K562 (cell line): ENCODE data around the gene UGT2B17. TPM values are rescaled to one million over a fixed set of nuclear protein-coding genes. Genes with fewer than 3 reads are reported as not detected.

Experiments used
- ATAC-seq: fragments of 200-7000 bp; cut with Tn5 transposase; 3 replicates; pipeline ENCODE4 v1.9.1; 2020; ENCODE audit warnings: moderate library complexity
- BruUV-seq: library from RNA; stranded (reverse); fragments of 400-500 nt; replicated peaks from 2 replicates; lab custom pipeline; 2021; lab: Mats Ljungman, UMichigan
- CTCF ChIA-PET: fragments of 300-600 bp; formaldehyde crosslinking; extraction: SDS; loops from one replicate; lab custom pipeline; 2021; ENCODE audit warnings: low intra/inter-chr PET ratio; lab: Yijun Ruan, JAX
- POLR2A ChIA-PET: fragments of 300-600, 350-650 bp; sonication (Branson Sonifier 250); formaldehyde crosslinking; extraction: SDS; loops from one replicate; lab custom pipeline; 2021; ENCODE audit warnings: antibody characterized with exemption, inconsistent platforms; lab: Yijun Ruan, JAX
- DNase-seq, 4 experiments: peaks; one replicate each; pipeline versions ENCODE4 v3.0.0 to v3.0.0-alpha.2; 2011 to 2018; ENCODE audit warnings: low spot score in 3 of 4, mixed read lengths in 3 of 4; ENCODE audit errors: extremely low read depth in 1 of 4
- FAIRE-seq: peaks from 2 replicates; lab custom pipeline; 2011; peaks lifted over from hg19 to GRCh38; lab: Jason Lieb, UNC
- H2AFZ ChIP-seq: 2 replicates; pipeline ENCODE4 v1.6.0; 2011; ENCODE audit warnings: low read depth, low read length, control low read depth, inconsistent platforms
- H3K27ac ChIP-seq: fragments of 200-600 bp; 3 replicates; pipeline ENCODE4 v1.8.0; 2011; ENCODE audit warnings: low read depth, mild to moderate bottlenecking, control low read depth, inconsistent platforms, low read length, moderate library complexity, mixed read lengths; ENCODE audit errors: extremely low read depth
- H3K27me3 ChIP-seq, 2 experiments: fragments of 300-600 bp in 1 of 2; 2 replicates in 1 of 2; 3 replicates in 1 of 2; pipeline versions ENCODE4 v1.6.0 to v1.8.0; 2011; ENCODE audit warnings: inconsistent platforms in 2 of 2, low read length in 2 of 2, mild to moderate bottlenecking in 1 of 2, mixed read lengths in 1 of 2, moderate library complexity in 1 of 2; ENCODE audit not compliant: control insufficient read depth in 2 of 2, insufficient read depth in 2 of 2
- H3K36me3 ChIP-seq: fragments of 300-600 bp; 3 replicates; pipeline ENCODE4 v1.8.0; 2011; ENCODE audit warnings: mild to moderate bottlenecking, low read length, inconsistent platforms; ENCODE audit not compliant: control insufficient read depth, insufficient read depth
- H3K4me1 ChIP-seq, 2 experiments: fragments of 200-600 bp in 1 of 2; replicated peaks in 1 of 2; 2 replicates in 1 of 2; 3 replicates in 1 of 2; pipeline versions ENCODE4 v1.5.1 to v1.8.0; 2011; ENCODE audit warnings: inconsistent platforms in 2 of 2, low read length in 2 of 2, mild to moderate bottlenecking in 1 of 2, mixed read lengths in 1 of 2, moderate library complexity in 1 of 2; ENCODE audit not compliant: control insufficient read depth in 2 of 2, insufficient read depth in 2 of 2
- H3K4me2 ChIP-seq: 2 replicates; pipeline ENCODE4 v1.6.1; 2011; ENCODE audit warnings: low read length, control low read depth, inconsistent platforms, mixed read lengths; ENCODE audit not compliant: insufficient read depth
- H3K4me3 ChIP-seq: fragments of 200-600 bp; sonication (generic), shearing (Covaris generic); 2 replicates; pipeline ENCODE4 v1.5.1; 2016; ENCODE audit warnings: control low read depth, inconsistent platforms
- H3K79me2 ChIP-seq: fragments of 200-600 bp; 3 replicates; pipeline ENCODE4 v1.8.0; 2011; ENCODE audit warnings: low read length, inconsistent platforms; ENCODE audit not compliant: control insufficient read depth, insufficient read depth
- H3K9ac ChIP-seq, 2 experiments: 2 replicates each; pipeline versions ENCODE4 v1.6.0 to v1.6.1; 2011; ENCODE audit warnings: low read depth in 2 of 2, low read length in 2 of 2, control low read depth in 1 of 2, inconsistent platforms in 1 of 2, mild to moderate bottlenecking in 1 of 2, mixed read lengths in 1 of 2; ENCODE audit not compliant: insufficient read depth in 1 of 2
- H3K9me1 ChIP-seq: one replicate; pipeline ENCODE4 v1.6.0; 2011; ENCODE audit warnings: inconsistent platforms, mild to moderate bottlenecking, low read length, moderate library complexity; ENCODE audit not compliant: control insufficient read depth, insufficient read depth
- H3K9me3 ChIP-seq: replicated peaks from 2 replicates; pipeline ENCODE4 v1.5.1; 2011; ENCODE audit warnings: low read depth, low read length, inconsistent platforms; ENCODE audit not compliant: control insufficient read depth, insufficient read depth
- H4K20me1 ChIP-seq: replicated peaks from 2 replicates; pipeline ENCODE4 v1.6.1; 2011; ENCODE audit warnings: low read length, inconsistent platforms, mixed read lengths; ENCODE audit not compliant: control insufficient read depth, insufficient read depth
- ARID2 ChIP-seq: fragments of 450-650 bp; IDR thresholded peaks from 2 replicates; pipeline ENCODE4 v1.6.1; 2017; ENCODE audit warnings: antibody characterized with exemption, mild to moderate bottlenecking
- CHAMP1 ChIP-seq: fragments of 450-650 bp; IDR thresholded peaks from 2 replicates; pipeline ENCODE4 v1.6.1; 2016; ENCODE audit warnings: mild to moderate bottlenecking
- DDX20 ChIP-seq: fragments of 450-650 bp; IDR thresholded peaks from 2 replicates; pipeline ENCODE4 v1.6.1; 2016; ENCODE audit warnings: missing genetic modification characterization, low read depth, mild to moderate bottlenecking, missing compliant biosample characterization, moderate library complexity
- FOSL1 ChIP-seq: fragments of 200-800 bp; sonication (Bioruptor generic); conservative IDR thresholded peaks from 2 replicates; pipeline ENCODE4 v1.6.1; 2016; ENCODE audit warnings: missing genetic modification characterization, missing compliant biosample characterization
- NFE2L1 ChIP-seq: fragments of 450-650 bp; IDR thresholded peaks from 2 replicates; pipeline ENCODE4 v1.6.1; 2016; ENCODE audit warnings: missing genetic modification characterization, low read depth, mild to moderate bottlenecking, missing compliant biosample characterization, moderate library complexity, borderline replicate concordance
- PYGO2 ChIP-seq: fragments of 450-650 bp; IDR thresholded peaks from 2 replicates; pipeline ENCODE4 v1.6.1; 2016; ENCODE audit warnings: mild to moderate bottlenecking, missing genetic modification characterization, moderate library complexity, missing compliant biosample characterization
- ZFP1 ChIP-seq: fragments of 450-650 bp; formaldehyde crosslinking; IDR thresholded peaks from 2 replicates; pipeline ENCODE4 v1.4.0; 2020; ENCODE audit warnings: mild to moderate bottlenecking, mixed read lengths
- WGBS: fragments of 100-300 bp; shearing (Covaris generic); methylation state at CpG from one replicate; pipeline ENCODE4 v1.1.6; 2016; ENCODE audit warnings: low coverage, mixed read lengths; ENCODE audit not compliant: insufficient coverage; ENCODE audit errors: missing lambda C conversion rate; 5-methylcytosine and 5-hydroxymethylcytosine counted together
- in situ Hi-C: fragments of 300-500 bp; cut with MboI; formaldehyde crosslinking; loops from 4 replicates; pipeline ENCODE4 v1.15.0; 2018; ENCODE audit warnings: inconsistent platforms, mixed read lengths
- intact Hi-C: fragments of 100-400 bp; cut with micrococcal nuclease; formaldehyde crosslinking; loops from 2 replicates; pipeline ENCODE4 v1.14.2; 2022
- polyA plus RNA-seq, 8 experiments: library from polyadenylated mRNA; depleted of rRNA in 4 of 8; stranded (reverse) in 5 of 8; unstranded in 3 of 8; fragments of >200 nt; fragmentation: Nextera tagmentation in 2 of 8; fragmentation: Illumina TruSeq in 1 of 8; extraction: Ambion mirVana in 2 of 8; extraction: Trizol in 1 of 8; gene quantifications; 2 replicates each; pipeline versions ENCODE4 v1.2.1 to v1.2.3, GENCODE V29; 2011 to 2014; ENCODE audit warnings: inconsistent platforms in 1 of 8, missing spikeins in 1 of 8
- total RNA-seq, 7 experiments: library from RNA; depleted of rRNA in 6 of 7; stranded (reverse); fragments of >200 nt in 6 of 7; fragmentation: Illumina TruSeq in 2 of 7; extraction: Trizol in 2 of 7; gene quantifications; 2 replicates each; pipeline versions ENCODE4 v1.2.1 to v1.2.3, GENCODE V29; 2011 to 2021; ENCODE audit warnings: low replicate concordance in 1 of 7

The UGT2B17 gene
- total and polyA plus RNA-seq, 9 of the 15 experiments (the other 6 are each of a cell fraction or from before 2014, with no cell fraction given) = 0.11 TPM; not detected in 8

DNA sequence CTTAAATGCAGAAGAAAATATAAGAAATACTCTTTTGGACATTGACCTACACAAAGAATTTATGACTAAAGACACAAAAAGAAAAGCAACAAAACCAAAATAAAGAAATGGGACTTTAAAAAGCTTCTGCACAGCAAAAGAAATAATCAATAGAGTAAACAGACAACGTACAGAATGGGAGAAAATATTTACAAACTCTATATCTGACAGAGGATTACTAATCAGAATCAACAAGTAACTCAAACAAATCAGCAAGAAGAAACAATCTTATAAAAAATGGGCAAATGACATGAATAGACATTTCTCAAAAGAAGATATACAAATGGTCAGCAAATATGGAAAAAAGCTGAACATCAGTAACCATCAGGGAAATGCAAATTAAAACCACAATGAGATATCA lies 37.6 kb upstream of the UGT2B17 start:
- 0% methylated on average over 1 of the region's 1 CpG for WGBS
- H3K36me3 ChIP-seq = no peaks in the 10 kb centered on the region
- ChIA-PET POLR2A (no interaction called here), CTCF (no interaction called here)
- H4K20me1 ChIP-seq = no peaks in the 10 kb centered on the region
- H3K27me3 ChIP-seq = no peaks in the 10 kb centered on the region
- H3K4me1 ChIP-seq = no peaks in the 10 kb centered on the region
- no peak for DNase-seq
- no peak overlapping the region for H3K27ac ChIP-seq
- FAIRE-seq = no peak
- in situ Hi-C loops (no loop called here), intact Hi-C loops (no loop called here)
- H3K9me3 ChIP-seq = no peaks in the 10 kb centered on the region
- TF ChIP-seq PYGO2 (tag) (no peak), ZFP1 (CRISPR knock-in tag) (no peak), NFE2L1 (tag) (no peak), DDX20 (no peak), FOSL1 (tag) (no peak), ARID2 (no peak)
- no peak overlapping the region for H2AFZ ChIP-seq
- no TSS peak for BruUV-seq
- ATAC-seq = no peak
- H3K4me3 ChIP-seq = no peak overlapping the region
- no peaks in the 10 kb centered on the region for H3K79me2 ChIP-seq
- no peak overlapping the region for H3K9ac ChIP-seq
- no peak overlapping the region for H3K4me2 ChIP-seq
- no peaks in the 10 kb centered on the region for H3K9me1 ChIP-seq

- no TSS peak for BruUV-seq
- no peak for FAIRE-seq
- WGBS = 0% methylated on average over 1 of the region's 1 CpG
- TF ChIP-seq CHAMP1 = no peak
Measured at GRCh38 chr4:68606240-68606639, 30.1 kb upstream of the UGT2B17 start.

More at GRCh38 chr4:68606240-68606639, 30.1 kb upstream of the UGT2B17 start:
- no peaks in the 10 kb centered on the region for H4K20me1 ChIP-seq
- H3K4me3 ChIP-seq = no peak overlapping the region
- H3K9me1 ChIP-seq = no peaks in the 10 kb centered on the region
- no peaks in the 10 kb centered on the region for H3K9me3 ChIP-seq
- no peak overlapping the region for H2AFZ ChIP-seq
- DNase-seq (no peak), ATAC-seq (no peak)
- no peaks in the 10 kb centered on the region for H3K79me2 ChIP-seq
- in situ Hi-C loops = no loop called here
- H3K27me3 ChIP-seq = no peaks in the 10 kb centered on the region
- no peak overlapping the region for H3K9ac ChIP-seq
- H3K4me2 ChIP-seq = no peak overlapping the region
- no peaks in the 10 kb centered on the region for H3K4me1 ChIP-seq
- no peak overlapping the region for H3K27ac ChIP-seq
- ChIA-PET CTCF (no interaction called here), POLR2A (no interaction called here)
- no peaks in the 10 kb centered on the region for H3K36me3 ChIP-seq
- intact Hi-C loops = no loop called here
